NT2/D1 (cell line): Measurements from ENCODE around the gene MT4.

Source experiments
- SUZ12 ChIP-seq: IDR thresholded peaks from 2 replicates; pipeline ENCODE4 v1.6.1; 2011; ENCODE audit not compliant: insufficient read length, insufficient read depth; ENCODE audit errors: extremely low read depth
- YY1 ChIP-seq: IDR thresholded peaks from 2 replicates; pipeline ENCODE4 v1.6.1; 2011; ENCODE audit not compliant: insufficient read length, insufficient read depth
- ZNF274 ChIP-seq: IDR thresholded peaks from 2 replicates; pipeline ENCODE4 v1.6.1; 2011; ENCODE audit warnings: mild to moderate bottlenecking, low read depth, low read length

GRCh38 chr16:56608876-56609462 is 44.1 kb downstream of the MT4 start:
- no peak for TF ChIP-seq YY1
- no peak for TF ChIP-seq ZNF274
- no peak for TF ChIP-seq SUZ12
